Cardiac septum (tissue), 1 donor: ENCODE measurements around the gene GNAS-AS1. TPM values are rescaled to one million over a fixed set of nuclear protein-coding genes. Genes with fewer than 3 reads are reported as not detected.
A peak's percentile ranks its signal among the peaks of the same experiment; 100 is the strongest.

Source experiments
- DNase-seq: peaks from one replicate; pipeline ENCODE4 v3.0.0-alpha.2; 2020; ENCODE audit warnings: low spot score
- intact Hi-C: fragments of 100-400 bp; cut with DNase I; formaldehyde crosslinking; loops from one replicate; pipeline ENCODE4 v1.14.0; 2022
- total RNA-seq: library from RNA; stranded (reverse); fragmentation: NEBNext Ultra II Directional; extraction: Animal tissue kit (Norgen Biotek cat#: 25700); gene quantifications from one replicate; pipeline ENCODE4 v1.2.1, GENCODE V29; 2021
- donor health status: DM: no; HTN: no; CAD: no.

The GNAS-AS1 gene
- total RNA-seq, 1 donor from 2014 or later: 0.75 TPM

GRCh38 chr20:58888521-58889333 is 38.0 kb upstream of the GNAS-AS1 start:
- peak; percentile 91 for DNase-seq
- intact Hi-C loops: no loop called here

GRCh38 chr20:58888103-58888502 is 37.4 kb upstream of the GNAS-AS1 start:
- intact Hi-C loops: no loop called here
- no peak for DNase-seq

- intact Hi-C loops: no loop called here
- DNase-seq: no peak
Observed at GRCh38 chr20:58886546-58886945, 35.8 kb upstream of the GNAS-AS1 start.

GRCh38 chr20:58884966-58885365 is 34.3 kb upstream of the GNAS-AS1 start:
- intact Hi-C loops: no loop called here
- no peak for DNase-seq

- DNase-seq: no peak
- intact Hi-C loops: no loop called here
Observed at GRCh38 chr20:58883241-58883691, 32.6 kb upstream of the GNAS-AS1 start.

- intact Hi-C loops: no loop called here
- DNase-seq: no peak
Observed at GRCh38 chr20:58882704-58883089, 32.0 kb upstream of the GNAS-AS1 start.

GRCh38 chr20:58880994-58881752 is 30.5 kb upstream of the GNAS-AS1 start:
- no peak for DNase-seq
- intact Hi-C loops: no loop called here

GRCh38 chr20:58880441-58880840 is 29.7 kb upstream of the GNAS-AS1 start:
- intact Hi-C loops: no loop called here
- no peak for DNase-seq

- intact Hi-C loops: no loop called here
- no peak for DNase-seq
Observed at GRCh38 chr20:58878399-58878798, 27.7 kb upstream of the GNAS-AS1 start.

GRCh38 chr20:58877976-58878360 is 27.3 kb upstream of the GNAS-AS1 start:
- intact Hi-C loops: no loop called here
- no peak for DNase-seq

GRCh38 chr20:58877050-58877975 is 26.6 kb upstream of the GNAS-AS1 start:
- intact Hi-C loops: no loop called here
- DNase-seq: no peak

- intact Hi-C loops: no loop called here
Observed at GRCh38 chr20:58876437-58876836, 25.7 kb upstream of the GNAS-AS1 start.

GRCh38 chr20:58875541-58876134 is 24.9 kb upstream of the GNAS-AS1 start:
- intact Hi-C loops: no loop called here

More at GRCh38 chr20:58876437-58876836, 25.7 kb upstream of the GNAS-AS1 start:
- DNase-seq: no peak

GRCh38 chr20:58875111-58875510 is 24.4 kb upstream of the GNAS-AS1 start:
- no peak for DNase-seq
- intact Hi-C loops: no loop called here

More at GRCh38 chr20:58875541-58876134, 24.9 kb upstream of the GNAS-AS1 start:
- DNase-seq: no peak

- intact Hi-C loops: loop anchor here (5.0 kb wide), 1 partner anchor 213 kb away; no protein-coding TSS in a partner anchor
- DNase-seq: no peak
Observed at GRCh38 chr20:58874469-58874868, 23.8 kb upstream of the GNAS-AS1 start.

- DNase-seq: no peak
- intact Hi-C loops: loop anchor here (2.0 to 5.0 kb wide), 2 partner anchors 216 to 351 kb away; no protein-coding TSS in a partner anchor
Observed at GRCh38 chr20:58871533-58872102, 20.9 kb upstream of the GNAS-AS1 start.

- DNase-seq: peak; percentile 87
- intact Hi-C loops: loop anchor here (1.0 to 5.0 kb wide), 3 partner anchors 217 to 352 kb away; no protein-coding TSS in a partner anchor
Observed at GRCh38 chr20:58870293-58871014, 19.8 kb upstream of the GNAS-AS1 start.

- DNase-seq: no peak
- intact Hi-C loops: loop anchor here (1.0 to 5.0 kb wide), 5 partner anchors 218 to 628 kb away; no protein-coding TSS in a partner anchor
Observed at GRCh38 chr20:58869662-58870227, 19.0 kb upstream of the GNAS-AS1 start.
